HL-60 (cell line): ENCODE results near the gene ARL6.

ENCODE experiments used
- DNase-seq, 2 experiments: peaks; one replicate each; pipeline ENCODE4 v3.0.0-alpha.2; 2010 to 2020; ENCODE audit warnings: low read depth in 1 of 2, low spot score in 1 of 2
- H3K27ac ChIP-seq: fragments of 250-450 bp; sonication (Bioruptor Pico); replicated peaks from 2 replicates; pipeline ENCODE4 v1.5.1; 2020; ENCODE audit warnings: mild to moderate bottlenecking, moderate library complexity
- H3K27me3 ChIP-seq: fragments of 250-450 bp; sonication (Bioruptor Pico); 2 replicates; pipeline ENCODE4 v1.5.1; 2021; ENCODE audit warnings: mild to moderate bottlenecking, moderate library complexity; ENCODE audit not compliant: insufficient read depth, poor library complexity, severe bottlenecking
- H3K4me3 ChIP-seq: replicated peaks from 2 replicates; pipeline ENCODE4 v1.5.1; 2011; ENCODE audit warnings: mild to moderate bottlenecking, control low read depth, low read length; ENCODE audit not compliant: insufficient read depth
- CTCF ChIP-seq: IDR thresholded peaks from one replicate; pipeline ENCODE4 v1.5.1; 2011; ENCODE audit warnings: low read length, control low read depth, inconsistent platforms; ENCODE audit not compliant: insufficient read depth
- GABPA ChIP-seq: IDR thresholded peaks from 2 replicates; pipeline ENCODE4 v1.6.1; 2012; ENCODE audit warnings: low read depth
- POLR2AphosphoS5 ChIP-seq: IDR thresholded peaks from 2 replicates; pipeline ENCODE4 v1.6.1; 2012; ENCODE audit warnings: low read depth
- REST ChIP-seq: IDR thresholded peaks from 2 replicates; pipeline ENCODE4 v1.6.1; 2012; ENCODE audit warnings: low read depth; ENCODE audit not compliant: insufficient replicate concordance
- SPI1 ChIP-seq: IDR thresholded peaks from 2 replicates; pipeline ENCODE4 v1.6.1; 2012; ENCODE audit warnings: low read depth, mild to moderate bottlenecking, borderline replicate concordance

ARL6 gene

GRCh38 chr3:97804471-97804870, 39.9 kb downstream of the ARL6 start:
- DNase-seq, result no peak
- Histone ChIP-seq H3K4me3 (no peak overlapping the region), H3K27me3 (no peaks in the 10 kb centered on the region), H3K27ac (no peak overlapping the region)
- no peak for TF ChIP-seq GABPA
- no peak for TF ChIP-seq POLR2AphosphoS5
- TF ChIP-seq SPI1, result no peak
- TF ChIP-seq CTCF, result no peak
- no peak for TF ChIP-seq REST

GRCh38 chr3:97810779-97811390, 46.3 kb downstream of the ARL6 start:
- Histone ChIP-seq H3K27ac (no peak overlapping the region), H3K4me3 (no peak overlapping the region), H3K27me3 (no peaks in the 10 kb centered on the region)
- TF ChIP-seq GABPA, result no peak
- TF ChIP-seq REST, result no peak
- TF ChIP-seq CTCF, result no peak
- TF ChIP-seq POLR2AphosphoS5, result no peak
- TF ChIP-seq SPI1, result no peak
- no peak for DNase-seq

GRCh38 chr3:97815149-97815917, 50.8 kb downstream of the ARL6 start:
- no peak overlapping the region for H3K4me3 ChIP-seq
- no peak for DNase-seq
- no peak overlapping the region for H3K27ac ChIP-seq
- no peaks in the 10 kb centered on the region for H3K27me3 ChIP-seq
- no peak for TF ChIP-seq GABPA
- TF ChIP-seq REST, result no peak
- no peak for TF ChIP-seq CTCF
- TF ChIP-seq SPI1, result no peak
- TF ChIP-seq POLR2AphosphoS5, result no peak
